Ishikawa (cell line): ENCODE measurements around the gene KIRREL3.

Experiments
- EGR1 ChIP-seq: IDR thresholded peaks from 2 replicates; pipeline ENCODE4 v1.6.1; 2012
- EP300 ChIP-seq: IDR thresholded peaks from 2 replicates; pipeline ENCODE4 v1.6.1; 2012; ENCODE audit warnings: borderline replicate concordance
- FOXM1 ChIP-seq: IDR thresholded peaks from 2 replicates; pipeline ENCODE4 v1.6.1; 2012; ENCODE audit warnings: low read depth, borderline replicate concordance
- RAD21 ChIP-seq: IDR thresholded peaks from 2 replicates; pipeline ENCODE4 v1.6.1; 2012; ENCODE audit warnings: low read depth
- TAF1 ChIP-seq: IDR thresholded peaks from 2 replicates; pipeline ENCODE4 v1.6.1; 2012; ENCODE audit warnings: low read depth, mild to moderate bottlenecking
- USF1 ChIP-seq: IDR thresholded peaks from 2 replicates; pipeline ENCODE4 v1.6.1; 2012
- TF ChIP-seq, protein P1 (sequence below): IDR thresholded peaks from 2 replicates; pipeline ENCODE4 v1.6.1; 2012

GRCh38 chr11:126546694-126547093, 453.9 kb downstream of the KIRREL3 start:
- TF ChIP-seq EP300: no peak
- no peak for TF ChIP-seq RAD21
- no peak for TF ChIP-seq FOXM1
- no peak for TF ChIP-seq TAF1
- TF ChIP-seq USF1: no peak
- no peak for TF ChIP-seq EGR1
- TF ChIP-seq, protein P1, sequence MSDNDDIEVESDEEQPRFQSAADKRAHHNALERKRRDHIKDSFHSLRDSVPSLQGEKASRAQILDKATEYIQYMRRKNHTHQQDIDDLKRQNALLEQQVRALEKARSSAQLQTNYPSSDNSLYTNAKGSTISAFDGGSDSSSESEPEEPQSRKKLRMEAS: no peak
